ENCODE measurements around the gene GRB2.

Gene GRB2

GRCh38 chr17:75414488-75414887 lies 9.0 kb upstream of the GRB2 start:
- H3K4me3 ChIP-seq (ENCODE audit: low read depth, low read length), result no peak overlapping the region

DNA sequence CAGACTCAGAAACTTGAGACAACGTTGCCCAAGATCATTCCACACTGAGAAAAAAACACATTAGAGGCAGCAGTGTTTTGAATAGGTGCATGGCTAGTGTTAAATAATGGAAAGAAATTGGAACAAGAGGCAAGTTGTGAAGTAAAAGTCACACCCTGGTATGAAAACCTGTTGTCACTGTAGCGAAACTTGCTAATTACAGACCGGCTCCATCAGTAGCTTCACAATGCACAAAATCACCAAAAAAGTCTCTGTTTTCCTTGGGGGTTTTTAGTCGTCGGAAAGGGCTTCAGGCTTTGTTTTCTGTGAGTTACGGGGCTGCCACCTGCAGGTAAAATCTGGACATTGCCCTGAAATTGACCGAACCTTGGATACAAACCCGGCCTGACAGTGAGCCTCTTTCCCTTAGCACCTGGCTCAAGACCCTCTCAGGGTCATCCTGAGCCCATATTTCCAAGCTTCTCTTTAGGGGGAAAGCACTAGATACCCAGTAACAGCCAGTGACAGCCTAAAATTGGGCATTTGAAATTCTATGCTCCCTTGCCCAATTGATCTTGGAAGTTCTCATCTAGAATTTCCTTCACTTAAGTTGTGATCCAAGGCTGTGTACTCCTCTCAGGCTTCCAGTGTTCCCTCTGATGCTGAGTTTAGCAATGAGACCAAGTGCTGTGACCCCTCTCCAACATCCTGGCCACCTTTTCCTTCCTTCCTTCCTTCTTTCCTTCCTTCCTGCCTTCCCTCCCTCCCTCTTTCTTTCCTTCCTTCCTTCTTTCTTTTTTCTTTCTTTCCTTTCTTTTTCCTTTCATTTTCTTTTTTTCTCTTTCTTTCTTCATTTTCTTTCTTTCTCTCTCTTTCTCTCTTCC lies 7.2 kb upstream of the GRB2 start:
- no peak overlapping the region for H3K4me3 ChIP-seq (ENCODE audit: low read depth, low read length)

DNA sequence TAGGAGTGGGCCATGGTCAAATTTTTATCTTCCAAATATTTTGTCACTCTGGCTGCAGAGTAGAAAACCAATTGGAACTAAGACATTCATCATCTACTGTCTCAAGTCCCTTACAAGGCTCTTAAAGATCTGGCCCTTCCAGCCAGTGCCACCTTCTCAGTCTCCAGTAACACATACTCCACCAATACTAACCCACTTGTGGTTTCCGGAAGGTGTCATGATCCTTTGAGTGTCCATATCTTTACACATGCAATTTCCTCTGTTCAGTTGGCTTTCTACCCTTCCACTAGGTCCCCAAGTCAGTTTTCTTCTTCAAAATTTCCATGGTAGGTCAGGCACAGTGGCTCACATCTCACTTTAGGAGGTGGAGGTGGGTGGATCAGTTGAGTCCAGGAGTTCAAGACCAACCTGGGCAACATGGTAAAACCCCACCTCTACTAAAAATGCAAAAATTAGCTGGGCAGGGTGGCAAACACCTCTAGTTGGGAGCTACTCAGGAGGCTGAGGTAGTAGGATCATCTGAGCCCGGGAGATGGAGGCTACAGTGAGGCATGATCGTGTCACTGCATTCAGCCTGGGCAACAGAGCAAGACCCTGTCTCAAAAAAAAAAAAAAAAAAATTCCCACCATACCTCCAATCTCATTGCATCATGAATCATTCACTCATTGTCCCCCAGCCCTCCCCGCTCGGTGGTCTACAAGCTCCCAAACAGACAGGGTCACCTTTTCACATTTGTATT lies 6.0 kb upstream of the GRB2 start:
- no peak overlapping the region for H3K4me3 ChIP-seq (ENCODE audit: low read depth, low read length)

- H3K4me3 ChIP-seq (ENCODE audit: low read depth, low read length), result no peak overlapping the region
These were observed 4.7 kb upstream of the GRB2 start for GRCh38 chr17:75410141-75410540.

DNA sequence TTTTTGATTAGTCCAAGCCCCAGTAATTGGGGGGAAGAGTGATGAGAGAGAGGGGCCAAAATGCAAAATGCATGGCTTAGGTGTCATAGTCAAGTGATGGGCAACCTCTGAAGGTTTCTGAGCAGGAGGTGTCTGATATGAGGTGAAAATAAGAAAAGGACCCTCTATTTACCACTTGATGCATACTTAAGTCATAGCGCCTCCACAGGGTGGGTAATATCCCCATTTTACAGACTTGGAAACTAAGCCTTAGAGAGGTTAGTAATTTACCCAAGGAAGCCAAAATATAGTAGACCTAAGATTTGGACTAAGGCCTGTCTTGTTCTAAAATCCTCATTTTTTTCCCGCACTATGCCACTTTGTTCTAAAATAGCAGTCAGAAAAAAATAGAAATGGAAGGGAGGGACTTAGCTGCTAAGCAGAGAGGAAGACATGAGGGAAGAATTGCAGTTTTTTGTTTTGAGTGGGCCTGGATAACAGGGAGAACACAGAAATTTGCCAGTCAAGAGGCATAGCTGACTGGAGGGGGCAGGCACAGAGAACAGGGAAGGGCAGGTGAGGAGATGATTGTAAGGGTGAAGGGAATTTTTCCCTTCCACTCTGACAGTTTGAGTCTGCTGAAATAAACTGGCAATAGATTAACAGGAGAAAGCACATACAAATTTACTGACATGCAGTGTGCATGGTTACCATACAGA lies 2.3 kb upstream of the GRB2 start:
- H3K4me3 ChIP-seq (ENCODE audit: low read depth, low read length), result no peak overlapping the region

- no peak overlapping the region for H3K4me3 ChIP-seq (ENCODE audit: low read depth, low read length)
These were observed 741 bp upstream of the GRB2 start for GRCh38 chr17:75406222-75406615.

DNA sequence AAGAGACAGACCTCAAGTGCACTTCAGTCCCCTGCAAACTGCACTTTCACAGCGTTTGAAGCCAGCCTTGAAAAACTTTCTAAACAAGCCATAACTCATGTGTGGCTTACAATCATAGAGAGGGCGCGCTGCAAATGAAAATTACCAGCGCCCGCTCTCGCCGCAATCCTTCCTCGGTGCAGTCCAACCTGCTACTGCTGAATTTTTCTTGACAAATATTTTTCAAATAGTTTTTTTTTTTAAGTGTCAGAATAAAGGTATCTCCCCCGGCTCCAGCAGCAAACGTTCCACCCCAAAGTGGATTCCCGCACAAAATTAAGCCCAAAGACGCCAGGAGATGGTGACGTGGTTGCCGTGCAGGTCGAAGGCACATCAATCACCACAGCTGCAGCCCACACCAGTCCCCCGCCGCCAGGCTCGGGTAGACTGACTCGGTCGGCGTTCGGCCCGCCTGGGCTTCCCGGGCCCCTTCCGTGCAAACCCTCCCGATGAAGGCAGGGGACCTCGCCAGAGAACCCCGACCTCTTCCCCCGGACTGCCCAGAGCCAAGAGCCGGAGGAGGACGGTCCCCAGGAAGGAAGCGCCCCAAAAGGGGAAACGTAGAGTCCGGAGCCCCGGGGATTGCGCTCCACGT lies 630 bp downstream of the GRB2 start:
- peak overlapping the region; percentile 89 for H3K4me3 ChIP-seq (ENCODE audit: low read depth, low read length)

DNA sequence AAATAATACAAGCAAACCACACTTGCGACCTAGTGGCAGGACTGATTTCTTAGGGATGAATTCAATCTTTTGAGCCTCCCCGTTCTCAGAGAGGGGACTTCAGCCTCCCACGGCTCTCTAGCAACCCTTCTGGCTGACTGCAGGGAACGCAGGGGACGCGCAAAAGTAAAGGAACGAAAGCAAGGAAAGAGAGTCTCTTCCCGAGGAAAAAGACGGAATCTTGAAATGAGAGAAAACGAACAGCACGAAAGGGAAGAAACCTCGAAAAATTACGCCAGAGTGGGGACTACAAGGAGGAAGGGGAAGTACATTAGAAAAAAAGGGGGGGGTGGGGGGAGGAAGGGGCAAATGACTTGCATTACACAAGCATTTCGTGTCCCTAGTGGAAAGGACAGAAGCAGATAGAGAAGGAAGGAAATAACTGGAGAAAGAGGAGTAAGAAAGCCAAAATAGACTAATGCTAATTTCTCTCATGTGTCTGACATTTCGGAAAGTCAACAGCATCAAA lies 1.2 kb downstream of the GRB2 start:
- H3K4me3 ChIP-seq (ENCODE audit: low read depth, low read length), result peak overlapping the region; percentile 89

GRCh38 chr17:75403131-75403530 lies 2.3 kb downstream of the GRB2 start:
- no peak overlapping the region for H3K4me3 ChIP-seq (ENCODE audit: low read depth, low read length)

DNA sequence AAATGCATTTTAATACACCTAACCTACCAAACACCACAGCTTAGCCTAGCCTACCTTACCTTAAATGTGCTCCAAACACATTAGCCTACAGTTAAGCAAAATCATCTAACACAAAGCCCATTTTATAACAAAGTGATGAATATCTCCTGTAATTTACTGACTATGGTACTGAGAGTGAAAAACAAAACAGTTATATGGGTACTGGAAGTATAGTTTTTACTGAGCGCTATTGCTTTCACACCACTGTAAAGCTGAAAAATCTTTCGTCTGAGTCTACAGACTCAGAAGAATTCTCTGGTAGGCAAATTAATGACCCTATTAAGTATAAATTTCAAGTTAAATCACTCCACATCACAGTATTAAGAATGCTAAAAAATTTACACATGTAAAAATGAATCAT lies 3.5 kb downstream of the GRB2 start:
- no peak overlapping the region for H3K4me3 ChIP-seq (ENCODE audit: low read depth, low read length)

GRCh38 chr17:75400326-75400939 lies 5.0 kb downstream of the GRB2 start:
- H3K4me3 ChIP-seq (ENCODE audit: low read depth, low read length), result no peak overlapping the region

GRCh38 chr17:75398279-75398678 lies 7.2 kb downstream of the GRB2 start:
- no peak overlapping the region for H3K4me3 ChIP-seq (ENCODE audit: low read depth, low read length)

- no peak overlapping the region for H3K4me3 ChIP-seq (ENCODE audit: low read depth, low read length)
These were observed 8.3 kb downstream of the GRB2 start for GRCh38 chr17:75397217-75397616.

GRCh38 chr17:75396796-75397195 lies 8.7 kb downstream of the GRB2 start:
- H3K4me3 ChIP-seq (ENCODE audit: low read depth, low read length), result no peak overlapping the region

GRCh38 chr17:75396025-75396424 lies 9.5 kb downstream of the GRB2 start:
- H3K4me3 ChIP-seq (ENCODE audit: low read depth, low read length), result no peak overlapping the region

GRCh38 chr17:75394332-75394918 lies 11.1 kb downstream of the GRB2 start:
- H3K4me3 ChIP-seq (ENCODE audit: low read depth, low read length), result peak overlapping the region; percentile 72

GRCh38 chr17:75393523-75394331 lies 11.8 kb downstream of the GRB2 start:
- H3K4me3 ChIP-seq (ENCODE audit: low read depth, low read length), result peak overlapping the region; percentile 72

- H3K4me3 ChIP-seq (ENCODE audit: low read depth, low read length), result peak overlapping the region; percentile 57
These were observed 12.9 kb downstream of the GRB2 start for GRCh38 chr17:75392559-75392958.

- H3K4me3 ChIP-seq (ENCODE audit: low read depth, low read length), result no peak overlapping the region
These were observed 14.5 kb downstream of the GRB2 start for GRCh38 chr17:75390982-75391381.

Measured in iPS-11a (cell line).